Ishikawa (cell line): Measurements from ENCODE around the gene EPHA10.

ENCODE experiments used
- CEBPB ChIP-seq: IDR thresholded peaks from 2 replicates; pipeline ENCODE4 v1.6.1; 2012
- CREB1 ChIP-seq: IDR thresholded peaks from 2 replicates; pipeline ENCODE4 v1.6.1; 2012; ENCODE audit warnings: low read depth
- EGR1 ChIP-seq: IDR thresholded peaks from 2 replicates; pipeline ENCODE4 v1.6.1; 2012
- EP300 ChIP-seq: IDR thresholded peaks from 2 replicates; pipeline ENCODE4 v1.6.1; 2012; ENCODE audit warnings: borderline replicate concordance
- FOXM1 ChIP-seq: IDR thresholded peaks from 2 replicates; pipeline ENCODE4 v1.6.1; 2012; ENCODE audit warnings: low read depth, borderline replicate concordance
- NFIC ChIP-seq: IDR thresholded peaks from 2 replicates; pipeline ENCODE4 v1.6.1; 2012
- RAD21 ChIP-seq: IDR thresholded peaks from 2 replicates; pipeline ENCODE4 v1.6.1; 2012; ENCODE audit warnings: low read depth
- TAF1 ChIP-seq: IDR thresholded peaks from 2 replicates; pipeline ENCODE4 v1.6.1; 2012; ENCODE audit warnings: low read depth, mild to moderate bottlenecking
- TCF12 ChIP-seq: IDR thresholded peaks from 2 replicates; pipeline ENCODE4 v1.6.1; 2012; ENCODE audit warnings: low read depth
- TEAD4 ChIP-seq: IDR thresholded peaks from 2 replicates; pipeline ENCODE4 v1.6.1; 2012
- YY1 ChIP-seq: IDR thresholded peaks from 2 replicates; pipeline ENCODE4 v1.6.1; 2012; ENCODE audit warnings: low read depth
- ZBTB7A ChIP-seq: IDR thresholded peaks from 2 replicates; pipeline ENCODE4 v1.6.1; 2012; ENCODE audit warnings: low read depth
- TF ChIP-seq, protein P1 (sequence below): IDR thresholded peaks from 2 replicates; pipeline ENCODE4 v1.6.1; 2012
- TF ChIP-seq, protein P2 (sequence below): IDR thresholded peaks from 2 replicates; pipeline ENCODE4 v1.6.1; 2012; ENCODE audit warnings: low read depth, mild to moderate bottlenecking
- TF ChIP-seq, protein P3 (sequence below): IDR thresholded peaks from 2 replicates; pipeline ENCODE4 v1.6.1; 2012

Gene EPHA10

DNA sequence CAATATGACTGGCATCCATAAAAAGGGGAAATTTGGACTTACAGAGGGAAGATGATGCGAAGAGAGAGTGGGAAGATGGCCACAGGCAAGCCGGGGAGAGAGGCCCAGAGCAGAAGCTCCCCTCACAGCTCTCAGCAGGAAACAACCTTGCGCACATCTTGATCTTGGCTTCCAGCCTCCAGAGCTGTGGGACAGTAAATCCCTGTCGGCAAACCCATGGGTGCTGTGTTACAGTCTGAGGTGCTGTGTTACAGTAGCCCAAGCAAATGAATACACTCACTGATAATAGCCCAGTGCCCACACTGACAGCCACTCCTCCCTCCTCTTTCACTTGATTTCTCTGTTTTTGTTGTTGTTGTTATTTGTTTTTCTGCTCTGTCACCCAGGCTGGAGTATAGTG is 50.2 kb downstream of the EPHA10 start:
- TF ChIP-seq, protein P1, sequence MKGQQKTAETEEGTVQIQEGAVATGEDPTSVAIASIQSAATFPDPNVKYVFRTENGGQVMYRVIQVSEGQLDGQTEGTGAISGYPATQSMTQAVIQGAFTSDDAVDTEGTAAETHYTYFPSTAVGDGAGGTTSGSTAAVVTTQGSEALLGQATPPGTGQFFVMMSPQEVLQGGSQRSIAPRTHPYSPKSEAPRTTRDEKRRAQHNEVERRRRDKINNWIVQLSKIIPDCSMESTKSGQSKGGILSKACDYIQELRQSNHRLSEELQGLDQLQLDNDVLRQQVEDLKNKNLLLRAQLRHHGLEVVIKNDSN = no peak
- TF ChIP-seq YY1 (no peak), EGR1 (no peak), ZBTB7A (no peak), RAD21 (no peak), TEAD4 (no peak), NFIC (no peak)
- TF ChIP-seq, protein P2, sequence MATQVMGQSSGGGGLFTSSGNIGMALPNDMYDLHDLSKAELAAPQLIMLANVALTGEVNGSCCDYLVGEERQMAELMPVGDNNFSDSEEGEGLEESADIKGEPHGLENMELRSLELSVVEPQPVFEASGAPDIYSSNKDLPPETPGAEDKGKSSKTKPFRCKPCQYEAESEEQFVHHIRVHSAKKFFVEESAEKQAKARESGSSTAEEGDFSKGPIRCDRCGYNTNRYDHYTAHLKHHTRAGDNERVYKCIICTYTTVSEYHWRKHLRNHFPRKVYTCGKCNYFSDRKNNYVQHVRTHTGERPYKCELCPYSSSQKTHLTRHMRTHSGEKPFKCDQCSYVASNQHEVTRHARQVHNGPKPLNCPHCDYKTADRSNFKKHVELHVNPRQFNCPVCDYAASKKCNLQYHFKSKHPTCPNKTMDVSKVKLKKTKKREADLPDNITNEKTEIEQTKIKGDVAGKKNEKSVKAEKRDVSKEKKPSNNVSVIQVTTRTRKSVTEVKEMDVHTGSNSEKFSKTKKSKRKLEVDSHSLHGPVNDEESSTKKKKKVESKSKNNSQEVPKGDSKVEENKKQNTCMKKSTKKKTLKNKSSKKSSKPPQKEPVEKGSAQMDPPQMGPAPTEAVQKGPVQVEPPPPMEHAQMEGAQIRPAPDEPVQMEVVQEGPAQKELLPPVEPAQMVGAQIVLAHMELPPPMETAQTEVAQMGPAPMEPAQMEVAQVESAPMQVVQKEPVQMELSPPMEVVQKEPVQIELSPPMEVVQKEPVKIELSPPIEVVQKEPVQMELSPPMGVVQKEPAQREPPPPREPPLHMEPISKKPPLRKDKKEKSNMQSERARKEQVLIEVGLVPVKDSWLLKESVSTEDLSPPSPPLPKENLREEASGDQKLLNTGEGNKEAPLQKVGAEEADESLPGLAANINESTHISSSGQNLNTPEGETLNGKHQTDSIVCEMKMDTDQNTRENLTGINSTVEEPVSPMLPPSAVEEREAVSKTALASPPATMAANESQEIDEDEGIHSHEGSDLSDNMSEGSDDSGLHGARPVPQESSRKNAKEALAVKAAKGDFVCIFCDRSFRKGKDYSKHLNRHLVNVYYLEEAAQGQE = no peak

DNA sequence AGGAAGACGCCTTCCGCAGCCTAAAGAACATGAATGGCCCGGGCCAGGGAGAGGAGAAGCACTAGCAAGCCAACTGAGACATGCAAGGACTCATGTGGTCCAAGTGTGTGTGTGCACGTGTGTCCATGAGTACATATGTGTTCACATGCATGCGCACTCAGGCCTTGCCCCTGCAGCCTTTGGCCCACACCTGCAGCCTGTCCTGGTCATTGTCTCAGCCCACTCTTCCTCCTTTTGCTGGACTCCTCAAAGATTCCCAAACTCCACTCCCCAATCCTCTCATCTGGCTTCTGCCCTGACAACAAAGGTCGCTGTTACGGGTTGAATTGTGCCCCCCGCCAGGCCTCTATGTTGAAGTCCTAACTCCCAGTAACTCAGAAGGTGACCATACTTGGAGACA is 50.7 kb downstream of the EPHA10 start:
- TF ChIP-seq, protein P3, sequence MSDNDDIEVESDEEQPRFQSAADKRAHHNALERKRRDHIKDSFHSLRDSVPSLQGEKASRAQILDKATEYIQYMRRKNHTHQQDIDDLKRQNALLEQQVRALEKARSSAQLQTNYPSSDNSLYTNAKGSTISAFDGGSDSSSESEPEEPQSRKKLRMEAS = no peak
- TF ChIP-seq NFIC = no peak
- TF ChIP-seq, protein P1 = no peak
- TF ChIP-seq CREB1 = no peak

DNA sequence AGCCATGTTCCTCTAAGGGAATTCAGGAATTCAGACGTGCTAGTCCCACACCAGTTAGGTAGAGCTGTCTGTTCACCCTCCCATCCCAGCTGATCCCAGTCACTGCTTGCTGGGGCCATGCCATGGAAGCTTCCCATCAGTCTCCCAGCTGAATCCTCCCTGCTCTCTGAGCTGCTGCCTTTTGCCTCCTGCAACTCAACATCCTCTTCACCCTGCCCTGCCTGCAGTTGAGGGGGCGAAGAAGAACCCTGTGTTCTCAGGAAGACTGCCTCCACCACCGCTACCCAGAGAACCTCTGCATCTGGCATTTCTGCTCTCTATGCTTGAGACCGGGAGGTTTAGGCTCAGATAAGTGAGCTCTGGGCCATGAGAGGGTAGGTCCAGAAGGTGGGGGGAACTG is 56.4 kb downstream of the EPHA10 start:
- no peak for TF ChIP-seq RAD21
- TF ChIP-seq NFIC = no peak
- TF ChIP-seq FOXM1 = no peak
- TF ChIP-seq YY1 = no peak
- no peak for TF ChIP-seq TAF1
- no peak for TF ChIP-seq ZBTB7A
- no peak for TF ChIP-seq EP300
- no peak for TF ChIP-seq TCF12
- TF ChIP-seq, protein P1 = no peak
- TF ChIP-seq, protein P2 = no peak
- TF ChIP-seq CEBPB = no peak
- TF ChIP-seq CREB1 = no peak
- TF ChIP-seq EGR1 = no peak
- TF ChIP-seq, protein P3 = no peak

DNA sequence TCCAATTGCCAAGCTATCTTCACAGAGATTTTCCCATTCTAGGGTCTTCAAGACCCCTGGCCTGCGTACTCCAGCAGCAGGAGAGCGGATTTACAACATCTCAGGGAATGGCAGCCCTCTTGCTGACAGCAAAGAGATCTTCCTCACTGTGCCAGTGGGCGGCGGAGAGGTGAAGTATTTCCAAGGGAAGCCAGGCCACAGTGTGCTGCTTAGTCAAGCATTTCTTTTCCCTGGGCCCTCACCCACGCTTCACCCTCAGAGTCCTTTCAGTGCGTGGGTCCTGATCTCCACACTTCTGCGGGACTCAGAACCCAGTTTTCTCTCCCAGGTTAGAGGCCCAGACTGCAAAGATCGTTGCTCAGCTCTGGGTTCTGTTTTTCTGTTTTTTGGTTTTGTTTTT is 59.5 kb downstream of the EPHA10 start:
- no peak for TF ChIP-seq FOXM1
- TF ChIP-seq CEBPB = no peak

DNA sequence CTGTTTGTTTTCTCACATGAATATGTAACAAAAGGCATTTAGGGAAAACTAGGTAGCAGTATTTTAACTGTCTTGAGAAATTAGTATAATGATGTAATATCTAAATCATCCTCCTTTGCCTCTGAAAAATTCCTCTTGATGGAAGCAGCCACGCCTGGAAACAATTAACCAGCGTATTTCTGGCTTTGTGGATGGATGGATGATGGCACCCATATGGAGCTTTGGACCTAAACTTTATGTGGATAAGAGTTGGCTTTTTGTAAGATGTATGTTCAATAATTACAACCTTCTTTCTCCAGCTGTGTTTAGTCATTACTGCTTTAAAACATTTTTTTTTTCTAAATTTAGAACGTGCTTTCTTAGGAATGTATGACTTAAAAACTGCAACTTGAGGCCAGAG is 60.0 kb downstream of the EPHA10 start:
- TF ChIP-seq CREB1 (no peak), YY1 (no peak), EP300 (no peak), CEBPB (no peak), FOXM1 (no peak), NFIC (no peak), EGR1 (no peak), TAF1 (no peak), TCF12 (no peak), ZBTB7A (no peak), RAD21 (no peak), TEAD4 (no peak)
- TF ChIP-seq, protein P3 = no peak
- TF ChIP-seq, protein P2 = no peak
- TF ChIP-seq, protein P1 = no peak
